ENCODE measurements around the gene TRPV3. TPM values are rescaled to one million over a fixed set of nuclear protein-coding genes. Genes with fewer than 3 reads are reported as not detected.

TRPV3 gene
- total and polyA plus RNA-seq, 2 of the 8 experiments (the other 6 are each of a cell fraction or from before 2014, with no cell fraction given) = 0.56 to 1.0 TPM

GRCh38 chr17:3514873-3515272 lies 42.7 kb downstream of the TRPV3 start:
- no peak overlapping the region for H4K91ac ChIP-seq (replicated peaks; ENCODE audit: insufficient read length, low read length)
- H3K79me1 ChIP-seq (ENCODE audit: low read depth, low read length) = no peaks in the 10 kb centered on the region
- H3K18ac ChIP-seq (ENCODE audit: extremely low read depth, low read length) = no peak overlapping the region
- H3K4me1 ChIP-seq (replicated peaks in 1 of 4; ENCODE audit: control insufficient read depth in 3 of 4, insufficient read depth in 4 of 4, low read length in 3 of 4) = peaks cover 9 to 22% (median 14%) of the 10 kb centered on the region in 4 experiments
- H3K23me2 ChIP-seq (ENCODE audit: low read depth, low read length) = peaks cover 8% of the 10 kb centered on the region; the same call in 1 of the 2 replicates
- no peak overlapping the region for H3K4me2 ChIP-seq (ENCODE audit: insufficient read depth in 1 of 2, low read depth in 2 of 2, low read length in 2 of 2)
- no peak overlapping the region for H2BK120ac ChIP-seq (replicated peaks; ENCODE audit: low read depth, low read length)
- no peak overlapping the region for H2AK5ac ChIP-seq (ENCODE audit: low read depth, low read length)
- H2BK5ac ChIP-seq (ENCODE audit: low read depth, low read length) = no peak overlapping the region
- no peak overlapping the region for H3K9ac ChIP-seq (replicated peaks in 1 of 4; ENCODE audit: extremely low read depth in 1 of 4, low read depth in 3 of 4, low read length in 3 of 4)
- no peaks in the 10 kb centered on the region for H3K9me3 ChIP-seq (ENCODE audit: insufficient read depth in 2 of 2, low read depth in 1 of 2, low read length in 1 of 2)
- peak overlapping the region; percentile 5; the same call in 1 of the 2 replicates for H2BK12ac ChIP-seq (ENCODE audit: low read depth, low read length)
- 95% methylated on average over 7 of the region's 9 CpGs; no CpG with 5 or more reads in 1 of the 2 experiments for WGBS, 2 experiments (ENCODE audit: extremely low coverage in 1 of 2, insufficient coverage in 1 of 2, insufficient read length in 1 of 2, insufficient replicate concordance in 2 of 2, low coverage in 1 of 2, low lambda C conversion rate in 2 of 2, missing lambda C conversion rate in 1 of 2)
- ChIA-PET POLR2A (ENCODE audit: partially characterized antibody) (no interaction called here), CTCF (ENCODE audit: partially characterized antibody) (no interaction called here)
- TF ChIP-seq BRCA1 (IDR thresholded peaks at IDR 0.05; ENCODE audit: low read depth, low read length) (no peak), MAFK (IDR thresholded peaks at IDR 0.05; ENCODE audit: low read depth, low read length) (no peak), SUZ12 (IDR thresholded peaks at IDR 0.05; ENCODE audit: low read length) (no peak), NANOG (IDR thresholded peaks at IDR 0.05; ENCODE audit: insufficient read depth, low read depth, low read length, poor library complexity, severe bottlenecking) (no peak), SIN3A (conservative IDR thresholded peaks at IDR 0.05 in 1 of 2, IDR thresholded peaks at IDR 0.05 in 1 of 2; ENCODE audit: low read depth in 1 of 2, low read length in 2 of 2) (no peak), CHD2 (IDR thresholded peaks at IDR 0.05; ENCODE audit: low read length) (no peak), ZNF274 (IDR thresholded peaks at IDR 0.05; ENCODE audit: borderline replicate concordance, extremely low read depth, low read length) (no peak), KDM5A (IDR thresholded peaks at IDR 0.05; ENCODE audit: low read length) (no peak), TCF12 (IDR thresholded peaks at IDR 0.05; ENCODE audit: low read depth, low read length) (no peak), SP2 (IDR thresholded peaks at IDR 0.05; ENCODE audit: low read length) (no peak), ATF2 (IDR thresholded peaks at IDR 0.05; ENCODE audit: low read length) (no peak)
- H4K8ac ChIP-seq (ENCODE audit: extremely low read depth, insufficient read depth, low read length) = no peak overlapping the region; the same call in 1 of the 2 replicates
- no peak overlapping the region for H4K5ac ChIP-seq (ENCODE audit: insufficient read length, low read depth, low read length)
- no peak overlapping the region for H3K56ac ChIP-seq (replicated peaks; ENCODE audit: insufficient read length, low read depth, low read length)
- H2BK20ac ChIP-seq (ENCODE audit: low read length) = 0 out of 2 replicates have a peak overlapping the region, but pooled peaks have one; percentile 64
- H3K23ac ChIP-seq (ENCODE audit: insufficient read length) = no peak overlapping the region
- peaks cover 0 to 1% of the 10 kb centered on the region in 2 experiments for H4K20me1 ChIP-seq (replicated peaks in 1 of 2; ENCODE audit: control insufficient read depth in 1 of 2, insufficient read depth in 2 of 2, low read length in 2 of 2)
- no peak overlapping the region for H3K4ac ChIP-seq (replicated peaks; ENCODE audit: insufficient read length, low read depth, low read length)
- peak overlapping the region; percentile 95; the same call in 1 of the 2 replicates for H2BK15ac ChIP-seq (ENCODE audit: low read length)
- no peaks in the 10 kb centered on the region for H3K79me2 ChIP-seq (ENCODE audit: control insufficient read depth in 1 of 2, insufficient read depth in 2 of 2, low read length in 2 of 2)
- H2AFZ ChIP-seq (ENCODE audit: low read length) = no peak overlapping the region
- no peaks in the 10 kb centered on the region for H3K36me3 ChIP-seq (ENCODE audit: control insufficient read depth in 2 of 4, insufficient read depth in 4 of 4, low read length in 3 of 4)
- H3K27ac ChIP-seq (ENCODE audit: low read depth, low read length) = no peak overlapping the region
- DNase-seq (ENCODE audit: low read depth in 1 of 2, low spot score in 2 of 2) = no peak
- H3K4me3 ChIP-seq (ENCODE audit: extremely low read depth in 1 of 4, insufficient read depth in 2 of 4, low read depth in 3 of 4, low read length in 4 of 4) = no peak overlapping the region
- no peak for FAIRE-seq
- no peak overlapping the region for H3K14ac ChIP-seq (ENCODE audit: insufficient read length)
- no peaks in the 10 kb centered on the region; a peak in 2 of 7 replicates for H3K27me3 ChIP-seq (replicated peaks in 1 of 4; ENCODE audit: control insufficient read depth in 3 of 4, extremely low read depth in 1 of 4, insufficient read depth in 3 of 4, low read length in 3 of 4)

Measured in H1 (cell line).